B cell (primary cell): Measurements from ENCODE around the gene COPZ1.

ENCODE experiments used
- EZH2 ChIP-seq: IDR thresholded peaks from 2 replicates; pipeline ENCODE4 v1.6.1; 2012; ENCODE audit warnings: borderline replicate concordance, low read depth, mild to moderate bottlenecking, moderate library complexity, low read length; ENCODE audit not compliant: insufficient read depth, poor library complexity, severe bottlenecking
- TF ChIP-seq, protein P1 (sequence below): fragments of 200-600 bp; IDR thresholded peaks from one replicate; pipeline ENCODE4 v1.8.0; 2022; ENCODE audit warnings: antibody characterized with exemption, mild to moderate bottlenecking

- no peak for TF ChIP-seq EZH2
- TF ChIP-seq, protein P1, sequence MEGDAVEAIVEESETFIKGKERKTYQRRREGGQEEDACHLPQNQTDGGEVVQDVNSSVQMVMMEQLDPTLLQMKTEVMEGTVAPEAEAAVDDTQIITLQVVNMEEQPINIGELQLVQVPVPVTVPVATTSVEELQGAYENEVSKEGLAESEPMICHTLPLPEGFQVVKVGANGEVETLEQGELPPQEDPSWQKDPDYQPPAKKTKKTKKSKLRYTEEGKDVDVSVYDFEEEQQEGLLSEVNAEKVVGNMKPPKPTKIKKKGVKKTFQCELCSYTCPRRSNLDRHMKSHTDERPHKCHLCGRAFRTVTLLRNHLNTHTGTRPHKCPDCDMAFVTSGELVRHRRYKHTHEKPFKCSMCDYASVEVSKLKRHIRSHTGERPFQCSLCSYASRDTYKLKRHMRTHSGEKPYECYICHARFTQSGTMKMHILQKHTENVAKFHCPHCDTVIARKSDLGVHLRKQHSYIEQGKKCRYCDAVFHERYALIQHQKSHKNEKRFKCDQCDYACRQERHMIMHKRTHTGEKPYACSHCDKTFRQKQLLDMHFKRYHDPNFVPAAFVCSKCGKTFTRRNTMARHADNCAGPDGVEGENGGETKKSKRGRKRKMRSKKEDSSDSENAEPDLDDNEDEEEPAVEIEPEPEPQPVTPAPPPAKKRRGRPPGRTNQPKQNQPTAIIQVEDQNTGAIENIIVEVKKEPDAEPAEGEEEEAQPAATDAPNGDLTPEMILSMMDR: peak; percentile 85
Measured at GRCh38 chr12:54324617-54325441, at the start of gene COPZ1.
